HG02763 (cell line): ENCODE measurements around the gene ADCY4.
"Not testable (repeated sequence)": the region's sequence is repeated elsewhere in the genome, so short reads cannot be mapped to it uniquely, and the experiment has no call there.

Source experiments
- ATAC-seq: cut with Tn5 transposase; IDR thresholded peaks from one replicate; pipeline ENCODE4 v1.9.1; 2021; ENCODE audit warnings: mild to moderate bottlenecking, moderate library complexity; ENCODE audit not compliant: unreplicated experiment

Gene ADCY4

DNA sequence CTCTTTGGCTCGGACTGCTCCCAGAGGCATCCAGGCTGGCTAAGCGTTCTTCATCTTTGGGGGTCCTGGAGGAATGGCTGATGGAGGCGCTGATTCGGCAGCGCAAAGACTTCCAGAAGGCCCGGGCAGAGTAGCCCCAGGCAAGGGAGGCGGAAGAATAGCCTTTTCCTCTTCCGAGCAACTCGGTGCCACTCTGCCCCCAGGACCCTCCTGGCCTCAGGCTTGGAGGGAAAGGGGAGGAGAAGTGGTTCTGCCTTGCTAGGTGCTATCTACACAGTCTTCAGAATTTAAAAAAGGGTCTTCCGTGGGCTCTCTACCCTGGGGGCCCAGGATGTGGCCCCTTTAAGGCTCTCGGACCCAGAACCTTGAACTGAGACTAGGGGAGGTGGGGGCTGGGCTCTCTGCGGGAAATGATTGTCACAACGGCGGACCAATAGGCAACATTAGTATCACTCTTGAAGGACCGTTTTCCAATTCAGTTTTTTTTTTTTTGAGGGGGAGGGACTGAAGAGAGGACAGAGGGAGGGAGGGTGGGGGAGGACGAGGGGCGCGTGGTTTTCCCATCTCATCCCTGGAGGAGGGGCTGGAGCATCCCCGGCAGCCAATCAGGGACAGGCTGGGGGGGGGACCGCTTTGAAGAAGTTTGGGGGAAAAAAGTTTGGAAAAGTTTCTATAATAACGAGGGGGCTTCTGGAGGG lies 32.8 kb upstream of the ADCY4 start, which contains the start of gene NFATC4:
NFATC4 (plus strand) TSS at position 671 of the 698 bp plus-strand sequence. CDS start 157 bp downstream, outside the sequence.
- ATAC-seq: peak; percentile 6

DNA sequence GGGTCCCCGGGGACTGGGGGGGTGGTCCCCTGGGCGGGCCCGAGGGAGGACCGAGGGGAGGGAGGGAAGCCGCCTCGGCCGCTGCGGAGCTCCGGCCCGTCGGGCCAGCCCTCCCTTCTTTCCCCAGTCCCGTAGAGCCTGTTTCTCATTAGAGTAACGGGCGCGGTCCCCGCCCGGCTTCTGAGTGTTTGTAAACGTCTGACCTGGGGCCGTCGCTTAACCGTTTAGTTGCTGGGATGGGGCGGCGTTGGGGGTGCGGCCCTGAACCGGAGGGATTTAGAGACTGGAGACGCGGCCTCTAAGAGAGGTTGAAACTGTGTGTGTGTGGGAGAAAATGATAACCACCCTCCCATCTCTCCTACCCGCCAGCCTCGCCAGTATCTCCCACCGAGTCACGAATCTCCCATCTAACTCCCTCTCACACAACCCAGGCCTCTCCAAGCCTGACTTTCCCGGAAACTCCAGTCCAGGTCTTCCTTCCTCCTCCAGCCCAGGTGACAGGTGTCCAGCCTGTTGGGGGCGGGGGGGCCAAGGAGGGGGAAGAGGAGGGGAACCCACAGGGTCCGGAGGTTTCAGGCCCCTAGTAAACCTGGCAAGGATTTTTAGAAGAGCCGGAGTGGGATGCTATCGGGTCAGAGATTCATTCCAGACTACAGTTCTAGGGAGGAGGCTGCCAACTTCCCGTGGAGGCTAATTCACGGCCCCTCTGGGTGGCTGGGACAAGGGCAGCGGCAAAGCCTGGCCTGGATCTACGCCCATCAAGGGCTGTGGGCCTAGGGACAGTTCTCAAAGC lies 32.0 kb upstream of the ADCY4 start:
- ATAC-seq: peak; percentile 75

DNA sequence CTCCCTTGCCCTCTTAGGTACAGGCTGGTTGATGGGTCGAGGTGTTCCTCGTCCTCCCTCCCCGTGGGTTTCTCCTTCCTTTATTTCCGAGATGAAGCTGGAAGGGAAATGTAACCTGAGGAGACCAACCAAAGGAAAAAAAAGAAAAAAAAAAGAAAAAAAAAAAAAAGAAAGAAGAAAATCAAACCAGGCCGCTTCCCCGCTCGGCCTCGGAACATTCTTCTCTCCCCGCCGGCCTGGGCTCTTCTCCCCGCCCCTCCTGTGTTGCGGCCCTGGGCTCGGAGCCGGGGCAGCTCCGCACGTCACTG lies 31.5 kb upstream of the ADCY4 start:
- ATAC-seq: no peak

DNA sequence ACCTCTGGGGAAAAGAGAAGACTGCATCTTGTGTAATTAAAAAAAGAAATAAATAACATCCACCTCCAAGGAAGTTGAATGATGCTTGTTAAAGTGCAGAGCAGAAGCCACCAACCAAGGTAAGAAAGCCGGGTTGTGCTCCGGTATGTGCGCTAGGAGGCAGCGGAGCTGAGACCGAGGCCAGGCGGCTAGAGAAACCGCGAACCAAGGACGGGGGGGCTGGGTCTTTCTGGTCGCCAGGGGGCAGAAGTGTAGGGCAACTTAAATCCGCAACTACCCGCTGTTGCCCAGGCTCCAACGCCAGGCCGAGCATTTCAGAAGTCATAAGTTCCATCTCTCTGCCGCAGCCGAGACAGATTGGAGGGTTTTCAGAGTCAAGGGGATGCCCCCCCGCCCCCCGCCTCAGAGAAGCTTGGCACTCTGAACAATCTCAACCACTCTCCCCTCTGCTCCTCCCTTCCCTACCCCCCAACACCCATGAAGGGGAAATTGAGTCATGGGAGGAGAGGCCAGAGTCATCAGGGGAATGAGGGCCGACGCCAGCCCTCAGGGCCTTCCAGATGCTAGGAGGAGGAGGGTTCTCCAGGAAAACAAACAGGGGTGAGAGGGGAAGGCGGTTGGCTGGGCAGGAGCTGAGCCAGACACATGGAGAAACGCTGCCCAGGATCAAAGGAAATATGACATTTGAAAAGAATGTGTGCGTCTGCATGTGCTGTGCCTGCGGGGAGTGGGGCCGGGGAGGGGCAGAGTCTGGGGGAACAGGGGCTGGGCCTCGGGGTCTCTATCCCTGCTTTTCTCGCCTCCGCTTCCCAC lies 30.9 kb upstream of the ADCY4 start:
- ATAC-seq: peak; percentile 35

DNA sequence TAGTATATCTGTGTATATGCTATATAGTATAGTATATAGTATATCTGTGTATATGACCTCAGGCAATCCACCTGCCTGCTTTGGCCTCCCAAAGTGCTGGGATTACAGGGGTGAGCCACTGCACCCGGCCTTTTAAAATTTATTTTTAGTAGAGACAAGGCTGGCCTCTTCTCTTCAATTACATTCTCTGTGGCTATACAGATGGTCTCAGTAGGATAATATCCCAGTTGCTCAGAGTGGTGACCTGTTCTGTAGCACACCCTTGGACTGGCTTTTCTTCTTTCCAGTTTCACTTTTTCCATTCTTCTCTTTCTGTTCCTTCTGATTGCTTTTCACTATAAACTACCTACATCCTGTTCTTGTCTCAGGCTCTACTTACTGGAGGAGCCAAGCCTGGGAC lies 30.0 kb upstream of the ADCY4 start:
- ATAC-seq: no peak

DNA sequence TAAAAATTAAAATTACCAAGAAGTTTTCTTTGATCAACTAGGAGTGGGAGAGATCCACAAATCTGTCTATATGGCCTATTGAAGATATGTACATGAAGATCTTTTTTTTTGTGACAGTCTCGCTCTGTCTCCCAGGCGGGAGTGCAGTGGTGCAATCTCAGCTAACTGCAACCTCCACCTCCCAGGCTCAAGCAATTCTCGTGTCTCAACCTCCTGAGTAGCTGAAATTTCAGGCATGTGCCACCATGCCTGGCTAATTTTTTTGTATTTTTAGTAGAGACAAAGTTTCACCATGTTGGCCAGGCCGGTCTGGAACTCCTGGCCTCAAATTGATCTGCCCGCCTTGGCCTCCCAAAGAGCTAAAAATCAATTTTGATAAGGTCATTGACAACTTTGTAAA lies 28.5 kb upstream of the ADCY4 start:
- ATAC-seq: no peak

DNA sequence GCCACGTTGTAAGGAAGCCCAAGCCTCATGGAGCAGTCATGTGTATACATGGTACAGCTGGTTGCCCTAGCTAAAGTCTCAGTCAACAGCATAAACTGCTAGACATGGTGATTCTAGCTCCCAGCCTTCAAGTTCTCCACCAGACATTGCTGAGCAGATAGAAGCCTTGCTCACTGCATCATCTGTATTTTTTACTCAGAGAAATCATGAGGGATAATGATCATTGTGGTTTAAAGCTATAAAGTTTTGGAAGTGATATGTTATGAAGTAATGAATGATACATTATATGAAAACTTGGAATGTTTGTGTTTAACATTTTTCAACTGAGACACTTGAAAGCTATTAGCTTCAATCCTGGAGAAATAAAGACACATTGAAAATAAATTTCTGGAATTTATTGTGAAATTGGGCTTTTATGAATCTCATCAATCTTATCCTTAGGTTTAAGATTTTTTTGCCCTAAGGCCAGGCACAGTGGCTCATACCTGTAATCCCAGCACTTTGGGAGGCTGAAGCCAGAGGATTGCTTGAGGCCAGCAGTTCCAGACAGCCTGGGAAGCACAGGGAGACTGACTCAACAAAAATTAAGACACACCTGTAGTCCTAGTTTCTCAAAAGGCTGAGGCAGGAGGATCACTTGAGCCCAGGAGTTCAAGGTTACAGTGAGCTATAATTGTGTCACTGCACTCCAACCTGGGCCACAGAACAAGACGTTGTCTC lies 27.5 kb upstream of the ADCY4 start:
- no peak for ATAC-seq

DNA sequence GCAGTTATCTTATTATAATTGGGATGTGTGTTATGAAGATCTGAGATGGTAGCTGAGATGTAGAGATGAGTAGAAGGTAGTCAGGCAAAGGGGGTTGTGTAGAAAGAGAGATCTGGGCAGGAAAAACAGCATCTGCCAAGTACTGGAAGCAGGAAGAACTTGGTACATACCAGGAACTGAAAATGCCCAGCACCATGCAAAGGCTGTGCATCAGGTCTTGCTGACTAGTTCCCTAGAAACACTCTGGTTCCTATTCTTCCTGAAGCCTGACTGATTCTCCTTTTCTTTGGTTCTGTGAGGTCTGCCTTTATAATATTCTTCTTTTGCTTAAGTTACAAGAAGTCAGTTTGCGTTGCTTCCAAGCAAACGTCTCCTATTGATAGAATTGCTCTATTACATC lies 26.5 kb upstream of the ADCY4 start:
- ATAC-seq: no peak

DNA sequence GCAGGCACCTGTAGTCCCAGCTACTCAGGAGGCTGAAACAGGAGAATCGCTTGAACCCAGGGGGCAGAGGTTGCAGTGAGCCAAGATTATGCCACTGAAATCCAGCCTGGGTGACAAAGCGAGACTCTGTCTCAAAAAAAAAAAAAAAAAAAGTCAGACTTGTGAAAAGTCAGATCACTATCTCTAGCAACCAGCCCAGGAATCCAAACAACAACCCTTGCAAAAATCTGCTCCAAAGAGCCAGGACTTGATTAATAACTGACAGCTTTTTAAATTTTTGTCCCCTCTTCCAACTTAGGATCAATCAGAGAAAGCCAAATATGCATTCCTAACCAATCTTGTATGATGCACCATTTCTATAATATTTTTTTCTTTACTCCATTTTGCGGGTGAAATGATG lies 25.4 kb upstream of the ADCY4 start:
- ATAC-seq: no peak

DNA sequence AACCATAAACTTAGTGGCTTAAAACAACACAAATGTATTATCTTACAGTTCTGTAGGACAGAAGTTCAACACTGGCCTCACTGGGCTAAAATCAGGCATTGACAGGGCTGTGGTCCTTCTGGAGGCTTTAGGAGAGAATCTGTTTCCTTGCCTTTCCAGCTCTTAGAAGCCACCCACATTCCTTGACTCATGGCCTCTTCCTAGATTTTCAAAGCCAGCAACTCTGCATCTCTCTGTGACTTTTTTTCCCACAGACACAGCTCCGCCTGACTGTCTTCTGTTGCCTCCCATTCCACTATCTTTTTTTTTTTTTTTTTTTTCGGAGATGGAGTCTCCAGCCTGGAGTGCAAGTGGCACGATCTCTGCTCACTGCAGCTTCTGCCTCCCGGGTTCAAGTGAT lies 21.3 kb upstream of the ADCY4 start:
- no peak for ATAC-seq

DNA sequence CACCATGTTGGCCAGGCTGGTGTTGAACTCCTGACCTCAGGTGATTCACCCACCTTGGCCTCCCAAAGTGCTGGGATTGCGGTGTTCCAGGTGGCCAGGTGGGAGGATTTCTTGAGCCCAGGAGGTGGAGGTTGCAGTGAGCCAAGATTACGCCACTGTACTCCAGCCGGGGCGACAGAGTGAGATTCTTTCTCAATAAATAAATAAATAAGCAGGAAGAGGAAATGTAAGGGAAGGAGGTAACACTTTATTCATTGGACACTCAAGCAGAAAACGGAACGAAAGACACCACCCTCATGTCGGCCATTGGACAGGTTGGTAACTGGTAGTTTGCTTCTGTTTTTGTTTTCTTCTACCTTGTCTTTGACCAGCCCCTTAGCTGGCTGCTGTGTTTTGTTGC lies 20.1 kb upstream of the ADCY4 start:
- no peak for ATAC-seq

DNA sequence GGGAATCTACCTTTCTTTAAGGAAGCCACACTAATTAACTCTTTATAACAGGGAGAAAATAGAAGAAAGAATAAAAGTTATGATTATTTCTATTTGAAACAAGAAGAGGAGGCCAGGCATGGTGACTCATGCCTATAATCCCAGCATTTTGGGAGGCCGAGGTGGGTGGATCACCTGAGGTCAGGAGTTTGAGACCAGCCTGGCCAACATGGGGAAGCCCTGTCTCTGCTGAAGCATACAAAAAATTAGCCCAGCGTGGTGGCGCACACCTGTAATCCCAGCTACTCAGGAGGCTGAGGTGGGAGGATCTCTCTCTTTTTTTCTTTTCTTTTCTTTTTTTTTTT lies 19.6 kb upstream of the ADCY4 start:
- not testable (repeated sequence) for ATAC-seq

DNA sequence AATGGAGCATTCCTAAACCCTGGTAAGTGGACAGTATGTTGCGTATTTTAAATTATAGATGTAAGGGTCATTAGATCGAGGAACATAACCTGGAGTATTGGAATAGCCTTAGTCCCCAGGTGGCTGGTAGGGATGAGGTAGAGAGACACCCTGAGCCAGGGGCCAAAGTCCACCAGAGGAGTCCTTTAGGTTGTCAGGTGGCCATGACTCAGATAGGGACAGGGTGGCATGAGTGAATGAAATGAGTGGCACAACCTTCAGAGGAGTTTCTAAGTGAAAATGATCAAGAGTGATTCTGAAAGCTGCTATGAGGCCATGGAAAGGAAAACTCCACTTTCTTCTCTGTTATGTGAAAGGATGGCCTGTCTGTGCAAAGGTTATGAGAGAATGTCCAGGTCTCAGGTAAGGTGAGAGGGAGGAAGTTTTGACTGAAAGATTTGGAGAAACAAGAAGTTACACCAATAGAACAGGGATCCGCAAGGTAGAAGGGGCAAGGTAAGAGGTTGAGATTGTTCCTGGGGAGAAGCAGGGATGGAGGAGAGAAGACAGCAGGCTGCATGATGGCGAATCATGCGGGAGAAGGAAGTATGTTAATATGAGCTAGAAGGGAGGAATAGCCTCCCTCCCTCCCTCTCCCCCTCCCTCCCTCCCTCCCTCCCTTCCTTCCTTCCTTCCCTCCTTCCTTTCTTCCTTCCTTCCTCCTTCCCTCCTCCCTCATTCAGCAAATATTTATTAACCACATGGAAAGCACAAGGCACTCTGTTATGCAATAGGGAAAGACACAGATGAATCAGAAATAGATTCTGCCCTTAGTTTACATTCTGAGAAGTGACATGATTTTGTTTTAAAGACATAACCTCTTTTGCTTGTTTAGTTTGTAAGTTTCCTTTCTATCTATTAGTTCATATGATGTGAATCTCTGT lies 18.9 kb upstream of the ADCY4 start:
- no peak for ATAC-seq

DNA sequence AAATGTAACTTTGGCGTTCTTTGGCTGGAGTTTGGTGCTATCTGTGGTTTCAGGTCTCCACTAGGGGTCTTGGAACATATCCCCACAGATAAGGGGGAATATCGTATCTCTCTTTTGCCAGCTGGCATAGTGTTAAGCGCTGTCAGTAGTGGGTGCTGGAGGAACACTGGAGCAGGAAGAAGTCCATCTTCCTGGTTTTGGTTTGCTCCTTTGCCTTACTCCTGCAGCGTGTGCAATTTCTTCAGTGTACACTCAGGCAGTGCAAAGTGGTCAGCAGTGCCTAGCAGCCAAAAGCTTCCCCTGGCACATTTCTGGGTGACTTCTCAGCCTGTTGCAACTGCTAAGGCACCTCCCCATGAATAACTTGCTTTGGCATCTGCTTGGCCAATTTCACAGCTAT lies 16.6 kb upstream of the ADCY4 start:
- no peak for ATAC-seq

DNA sequence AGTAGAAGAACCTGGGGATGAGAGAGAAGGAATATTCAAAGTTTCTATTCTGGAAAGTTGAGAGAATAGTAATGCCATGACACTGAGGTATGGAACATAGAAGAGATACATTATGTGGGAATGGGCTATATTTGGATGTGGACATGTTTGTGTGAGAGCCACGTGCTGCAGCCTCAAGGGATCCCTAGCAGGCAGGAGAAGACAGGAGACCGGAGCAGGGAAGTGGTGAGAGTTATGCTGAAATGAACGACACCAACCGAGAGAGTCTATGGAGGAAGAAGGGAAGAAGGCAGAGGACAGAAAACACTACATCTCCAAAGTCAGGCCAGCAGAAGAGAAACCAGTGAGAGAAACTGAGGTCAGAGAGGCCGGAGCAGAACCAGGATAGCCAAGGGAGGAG lies 14.9 kb upstream of the ADCY4 start:
- ATAC-seq: no peak

DNA sequence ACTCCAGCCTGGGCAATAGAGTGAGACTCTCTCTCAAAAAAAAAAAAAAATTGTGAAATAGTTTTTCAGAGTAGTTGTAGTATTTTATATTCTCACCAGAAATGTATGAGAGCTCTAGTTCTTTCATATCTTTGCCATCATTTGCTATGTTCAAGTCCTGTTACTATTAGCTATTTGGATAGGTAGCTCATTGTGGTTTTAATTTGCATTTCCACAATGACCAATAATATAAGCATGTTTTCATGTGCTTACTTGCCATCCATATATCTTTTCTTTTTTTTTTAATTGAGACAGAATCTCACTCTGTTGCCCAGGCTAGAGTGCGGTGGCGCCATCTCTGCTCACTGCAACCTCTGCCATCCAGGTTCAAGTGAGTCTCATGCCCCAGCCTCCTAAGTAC lies 13.3 kb upstream of the ADCY4 start:
- ATAC-seq: no peak

DNA sequence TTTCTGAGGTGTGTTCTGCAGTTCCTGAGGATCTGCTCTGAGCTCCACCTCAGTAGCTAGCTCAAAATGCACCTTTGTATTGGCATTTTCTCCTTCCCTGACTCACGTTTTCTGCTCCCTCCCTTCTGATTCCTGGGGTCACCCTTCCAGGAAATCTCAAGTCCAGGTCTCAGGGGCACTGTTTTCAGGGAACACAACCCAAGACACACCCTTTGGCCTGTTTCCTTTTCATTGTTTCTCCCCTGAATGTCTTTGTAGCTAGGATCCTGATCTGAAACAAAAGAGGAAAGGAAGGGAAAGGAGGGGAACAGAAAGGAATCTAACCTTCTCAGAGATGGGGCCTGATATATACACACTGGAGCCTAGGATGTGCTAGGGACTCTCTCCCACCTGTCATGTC lies 12.3 kb upstream of the ADCY4 start:
- no peak for ATAC-seq

DNA sequence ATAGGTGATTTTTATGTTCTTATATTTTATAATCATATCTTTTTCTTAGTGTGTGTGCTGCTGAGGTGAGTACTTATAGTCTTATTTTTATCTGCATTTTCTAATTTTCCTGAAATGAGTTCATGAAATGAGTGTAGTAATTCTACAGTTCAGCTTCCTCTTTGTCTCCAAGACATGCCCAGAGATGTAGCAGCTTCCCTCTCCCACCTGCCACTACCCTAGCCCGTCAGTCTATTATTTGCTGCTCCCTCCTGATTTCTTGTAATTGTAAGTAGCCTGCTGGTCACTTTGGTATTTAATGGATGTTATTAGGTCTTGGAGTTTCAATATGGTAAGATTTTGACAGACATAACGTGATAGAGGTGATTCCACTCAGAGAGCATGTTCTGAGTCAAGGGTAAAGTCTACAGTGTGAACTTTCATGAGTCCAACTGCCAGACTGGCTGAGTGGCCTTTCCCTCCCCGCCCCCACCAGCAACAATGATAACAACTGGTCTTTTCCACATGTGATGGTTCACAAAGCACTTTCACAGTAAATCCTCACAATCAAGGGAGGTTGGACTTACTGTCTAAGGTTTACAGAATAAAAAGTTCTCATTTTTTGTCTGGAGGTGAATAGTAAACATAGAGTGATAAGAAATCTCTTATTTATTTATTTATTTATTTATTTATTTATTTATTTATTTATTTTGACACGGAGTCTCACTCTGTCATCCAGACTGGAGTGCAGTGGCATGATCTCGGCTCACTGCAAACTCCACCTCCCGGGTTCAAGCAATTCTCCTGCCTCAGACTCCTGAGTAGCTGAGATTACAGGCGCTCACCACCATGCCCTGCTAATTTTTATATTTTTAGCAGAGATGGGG lies 9.2 kb upstream of the ADCY4 start:
- no peak for ATAC-seq

DNA sequence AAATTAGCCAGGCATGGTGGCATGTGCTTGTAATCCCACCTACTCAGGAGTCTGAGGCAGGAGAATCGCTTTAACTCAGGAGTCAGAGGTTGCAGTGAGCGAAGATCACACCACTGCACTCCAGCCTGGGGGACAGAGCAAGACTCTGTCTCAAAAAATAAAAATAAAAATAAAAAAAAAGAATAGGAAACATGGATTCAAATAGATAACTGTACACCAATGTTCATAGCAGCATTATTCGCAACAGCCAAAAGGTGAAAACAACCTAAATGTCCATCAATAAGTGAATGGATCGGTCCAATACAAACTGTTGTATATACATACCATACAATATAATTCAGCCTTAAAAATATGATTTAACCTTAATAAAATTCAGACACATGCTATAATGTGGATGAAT lies 8.0 kb upstream of the ADCY4 start:
- ATAC-seq: no peak
